A549 (cell line): ENCODE data around the gene TMEM272.

ENCODE experiments used
- CHD4 ChIP-seq: fragments of 200-600 bp; sonication (generic); IDR thresholded peaks from 2 replicates; pipeline ENCODE4 v1.6.1; 2016; ENCODE audit warnings: antibody characterized with exemption, mild to moderate bottlenecking, borderline replicate concordance
- EP300 ChIP-seq, 2 experiments: fragments of >200 bp; sonication (Bioruptor Twin); formaldehyde crosslinking; IDR thresholded peaks; 2 replicates in 1 of 2; 3 replicates in 1 of 2; pipeline ENCODE4 v1.6.1; 2016 to 2017
- HDAC2 ChIP-seq: fragments of 200-600 bp; sonication (generic); IDR thresholded peaks from 2 replicates; pipeline ENCODE4 v1.6.1; 2016
- MYC ChIP-seq: IDR thresholded peaks from 2 replicates; pipeline ENCODE4 v1.6.1; 2012; ENCODE audit warnings: mild to moderate bottlenecking, inconsistent platforms, low read length, improper control_type of control experiment, borderline replicate concordance
- POLR2A ChIP-seq: IDR thresholded peaks from 2 replicates; pipeline ENCODE4 v1.6.1; 2012; ENCODE audit warnings: mild to moderate bottlenecking, low read length
- RFX5 ChIP-seq: fragments of 450-650 bp; IDR thresholded peaks from 2 replicates; pipeline ENCODE4 v1.7.1; 2014; ENCODE audit warnings: antibody characterized with exemption, mild to moderate bottlenecking, moderate library complexity
- TF ChIP-seq, protein P1 (sequence below): fragments of 200-600 bp; sonication (generic); IDR thresholded peaks from 2 replicates; pipeline ENCODE4 v1.6.1; 2016; ENCODE audit warnings: antibody characterized with exemption, mild to moderate bottlenecking, moderate library complexity
- TF ChIP-seq, protein P2 (sequence below): fragments of >200 bp; sonication (Bioruptor Twin); formaldehyde crosslinking; IDR thresholded peaks from 3 replicates; pipeline ENCODE4 v1.5.1; 2016
- TF ChIP-seq, protein P3 (sequence below): fragments of >200 bp; sonication (Bioruptor Twin); formaldehyde crosslinking; IDR thresholded peaks from 3 replicates; pipeline ENCODE4 v1.6.1; 2016

DNA sequence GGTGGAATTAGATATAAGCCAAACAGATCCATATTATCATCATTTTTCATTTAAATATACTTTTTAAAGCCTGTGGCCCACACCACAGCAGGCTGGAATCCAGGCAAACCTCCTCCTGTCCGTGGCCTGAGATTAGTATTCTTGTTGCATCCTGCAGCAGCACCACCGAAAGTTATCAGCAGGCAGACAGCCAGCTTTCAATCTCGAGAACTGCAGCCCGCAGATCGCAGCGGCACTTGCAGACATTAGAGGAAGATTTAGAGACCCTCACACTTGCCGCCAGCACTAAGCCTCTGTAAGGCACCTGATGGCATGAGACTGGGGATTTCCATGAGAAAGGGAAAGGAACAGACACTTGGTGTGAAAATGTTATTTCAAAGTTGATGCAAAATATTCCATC lies 48.4 kb downstream of the TMEM272 start:
- TF ChIP-seq MYC (no peak), CHD4 (no peak), HDAC2 (no peak), POLR2A (no peak), EP300 (IDR thresholded peaks at IDR 0.05) (no peak), RFX5 (no peak)
- TF ChIP-seq, protein P1, sequence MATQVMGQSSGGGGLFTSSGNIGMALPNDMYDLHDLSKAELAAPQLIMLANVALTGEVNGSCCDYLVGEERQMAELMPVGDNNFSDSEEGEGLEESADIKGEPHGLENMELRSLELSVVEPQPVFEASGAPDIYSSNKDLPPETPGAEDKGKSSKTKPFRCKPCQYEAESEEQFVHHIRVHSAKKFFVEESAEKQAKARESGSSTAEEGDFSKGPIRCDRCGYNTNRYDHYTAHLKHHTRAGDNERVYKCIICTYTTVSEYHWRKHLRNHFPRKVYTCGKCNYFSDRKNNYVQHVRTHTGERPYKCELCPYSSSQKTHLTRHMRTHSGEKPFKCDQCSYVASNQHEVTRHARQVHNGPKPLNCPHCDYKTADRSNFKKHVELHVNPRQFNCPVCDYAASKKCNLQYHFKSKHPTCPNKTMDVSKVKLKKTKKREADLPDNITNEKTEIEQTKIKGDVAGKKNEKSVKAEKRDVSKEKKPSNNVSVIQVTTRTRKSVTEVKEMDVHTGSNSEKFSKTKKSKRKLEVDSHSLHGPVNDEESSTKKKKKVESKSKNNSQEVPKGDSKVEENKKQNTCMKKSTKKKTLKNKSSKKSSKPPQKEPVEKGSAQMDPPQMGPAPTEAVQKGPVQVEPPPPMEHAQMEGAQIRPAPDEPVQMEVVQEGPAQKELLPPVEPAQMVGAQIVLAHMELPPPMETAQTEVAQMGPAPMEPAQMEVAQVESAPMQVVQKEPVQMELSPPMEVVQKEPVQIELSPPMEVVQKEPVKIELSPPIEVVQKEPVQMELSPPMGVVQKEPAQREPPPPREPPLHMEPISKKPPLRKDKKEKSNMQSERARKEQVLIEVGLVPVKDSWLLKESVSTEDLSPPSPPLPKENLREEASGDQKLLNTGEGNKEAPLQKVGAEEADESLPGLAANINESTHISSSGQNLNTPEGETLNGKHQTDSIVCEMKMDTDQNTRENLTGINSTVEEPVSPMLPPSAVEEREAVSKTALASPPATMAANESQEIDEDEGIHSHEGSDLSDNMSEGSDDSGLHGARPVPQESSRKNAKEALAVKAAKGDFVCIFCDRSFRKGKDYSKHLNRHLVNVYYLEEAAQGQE, result no peak
- TF ChIP-seq, protein P2, sequence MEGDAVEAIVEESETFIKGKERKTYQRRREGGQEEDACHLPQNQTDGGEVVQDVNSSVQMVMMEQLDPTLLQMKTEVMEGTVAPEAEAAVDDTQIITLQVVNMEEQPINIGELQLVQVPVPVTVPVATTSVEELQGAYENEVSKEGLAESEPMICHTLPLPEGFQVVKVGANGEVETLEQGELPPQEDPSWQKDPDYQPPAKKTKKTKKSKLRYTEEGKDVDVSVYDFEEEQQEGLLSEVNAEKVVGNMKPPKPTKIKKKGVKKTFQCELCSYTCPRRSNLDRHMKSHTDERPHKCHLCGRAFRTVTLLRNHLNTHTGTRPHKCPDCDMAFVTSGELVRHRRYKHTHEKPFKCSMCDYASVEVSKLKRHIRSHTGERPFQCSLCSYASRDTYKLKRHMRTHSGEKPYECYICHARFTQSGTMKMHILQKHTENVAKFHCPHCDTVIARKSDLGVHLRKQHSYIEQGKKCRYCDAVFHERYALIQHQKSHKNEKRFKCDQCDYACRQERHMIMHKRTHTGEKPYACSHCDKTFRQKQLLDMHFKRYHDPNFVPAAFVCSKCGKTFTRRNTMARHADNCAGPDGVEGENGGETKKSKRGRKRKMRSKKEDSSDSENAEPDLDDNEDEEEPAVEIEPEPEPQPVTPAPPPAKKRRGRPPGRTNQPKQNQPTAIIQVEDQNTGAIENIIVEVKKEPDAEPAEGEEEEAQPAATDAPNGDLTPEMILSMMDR, result no peak
- TF ChIP-seq, protein P3, sequence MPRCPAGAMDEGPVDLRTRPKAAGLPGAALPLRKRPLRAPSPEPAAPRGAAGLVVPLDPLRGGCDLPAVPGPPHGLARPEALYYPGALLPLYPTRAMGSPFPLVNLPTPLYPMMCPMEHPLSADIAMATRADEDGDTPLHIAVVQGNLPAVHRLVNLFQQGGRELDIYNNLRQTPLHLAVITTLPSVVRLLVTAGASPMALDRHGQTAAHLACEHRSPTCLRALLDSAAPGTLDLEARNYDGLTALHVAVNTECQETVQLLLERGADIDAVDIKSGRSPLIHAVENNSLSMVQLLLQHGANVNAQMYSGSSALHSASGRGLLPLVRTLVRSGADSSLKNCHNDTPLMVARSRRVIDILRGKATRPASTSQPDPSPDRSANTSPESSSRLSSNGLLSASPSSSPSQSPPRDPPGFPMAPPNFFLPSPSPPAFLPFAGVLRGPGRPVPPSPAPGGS, result no peak
